Suprapubic skin (tissue), 4 donors: ENCODE results near the gene MXD3.

ENCODE experiments used
- EP300 ChIP-seq: sonication (generic); formaldehyde crosslinking; IDR thresholded peaks from one replicate; pipeline ENCODE4 v1.6.1; 2017; ENCODE audit warnings: antibody characterized with exemption
- POLR2A ChIP-seq, 2 donors: fragments of 450-650 bp; IDR thresholded peaks; one replicate each; pipeline ENCODE4 v1.6.1; 2017; ENCODE audit warnings: antibody characterized with exemption in 2 of 2, mild to moderate bottlenecking in 2 of 2, moderate library complexity in 2 of 2
- POLR2AphosphoS5 ChIP-seq, 3 donors: sonication (generic); formaldehyde crosslinking; IDR thresholded peaks; one replicate each; pipeline ENCODE4 v1.6.1; 2017; ENCODE audit warnings: antibody characterized with exemption in 3 of 3
- TF ChIP-seq, protein P1 (sequence below), 2 donors: fragments of 200-600 bp in 1 of 2; fragments of 450-650 bp in 1 of 2; sonication (generic) in 1 of 2; IDR thresholded peaks; one replicate each; pipeline ENCODE4 v1.5.1; 2016 to 2019; ENCODE audit warnings: antibody characterized with exemption in 2 of 2, mild to moderate bottlenecking in 1 of 2, moderate library complexity in 1 of 2

DNA sequence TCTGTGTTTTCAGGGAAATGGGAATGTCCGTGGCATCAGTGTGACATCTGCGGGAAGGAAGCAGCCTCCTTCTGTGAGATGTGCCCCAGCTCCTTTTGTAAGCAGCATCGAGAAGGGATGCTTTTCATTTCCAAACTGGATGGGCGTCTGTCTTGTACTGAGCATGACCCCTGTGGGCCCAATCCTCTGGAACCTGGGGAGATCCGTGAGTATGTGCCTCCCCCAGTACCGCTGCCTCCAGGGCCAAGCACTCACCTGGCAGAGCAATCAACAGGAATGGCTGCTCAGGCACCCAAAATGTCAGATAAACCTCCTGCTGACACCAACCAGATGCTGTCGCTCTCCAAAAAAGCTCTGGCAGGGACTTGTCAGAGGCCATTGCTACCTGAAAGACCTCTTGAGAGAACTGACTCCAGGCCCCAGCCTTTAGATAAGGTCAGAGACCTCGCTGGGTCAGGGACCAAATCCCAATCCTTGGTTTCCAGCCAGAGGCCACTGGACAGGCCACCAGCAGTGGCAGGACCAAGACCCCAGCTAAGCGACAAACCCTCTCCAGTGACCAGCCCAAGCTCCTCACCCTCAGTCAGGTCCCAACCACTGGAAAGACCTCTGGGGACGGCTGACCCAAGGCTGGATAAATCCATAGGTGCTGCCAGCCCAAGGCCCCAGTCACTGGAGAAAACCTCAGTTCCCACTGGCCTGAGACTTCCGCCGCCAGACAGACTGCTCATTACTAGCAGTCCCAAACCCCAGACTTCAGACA, 17.7 kb downstream of the MXD3 start:
- TF ChIP-seq, protein P1, sequence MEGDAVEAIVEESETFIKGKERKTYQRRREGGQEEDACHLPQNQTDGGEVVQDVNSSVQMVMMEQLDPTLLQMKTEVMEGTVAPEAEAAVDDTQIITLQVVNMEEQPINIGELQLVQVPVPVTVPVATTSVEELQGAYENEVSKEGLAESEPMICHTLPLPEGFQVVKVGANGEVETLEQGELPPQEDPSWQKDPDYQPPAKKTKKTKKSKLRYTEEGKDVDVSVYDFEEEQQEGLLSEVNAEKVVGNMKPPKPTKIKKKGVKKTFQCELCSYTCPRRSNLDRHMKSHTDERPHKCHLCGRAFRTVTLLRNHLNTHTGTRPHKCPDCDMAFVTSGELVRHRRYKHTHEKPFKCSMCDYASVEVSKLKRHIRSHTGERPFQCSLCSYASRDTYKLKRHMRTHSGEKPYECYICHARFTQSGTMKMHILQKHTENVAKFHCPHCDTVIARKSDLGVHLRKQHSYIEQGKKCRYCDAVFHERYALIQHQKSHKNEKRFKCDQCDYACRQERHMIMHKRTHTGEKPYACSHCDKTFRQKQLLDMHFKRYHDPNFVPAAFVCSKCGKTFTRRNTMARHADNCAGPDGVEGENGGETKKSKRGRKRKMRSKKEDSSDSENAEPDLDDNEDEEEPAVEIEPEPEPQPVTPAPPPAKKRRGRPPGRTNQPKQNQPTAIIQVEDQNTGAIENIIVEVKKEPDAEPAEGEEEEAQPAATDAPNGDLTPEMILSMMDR (IDR thresholded peaks at IDR 0.05): no peak
- TF ChIP-seq POLR2A (IDR thresholded peaks at IDR 0.05): no peak
- TF ChIP-seq POLR2AphosphoS5 (IDR thresholded peaks at IDR 0.05): no peak
- no peak for TF ChIP-seq EP300
